GM19193 (cell line): ENCODE data around the gene F12.

Experiments
- POLR2A ChIP-seq: IDR thresholded peaks from 4 replicates; pipeline ENCODE4 v1.6.1; 2011; ENCODE audit not compliant: insufficient read depth, insufficient read length; ENCODE audit errors: extremely low read depth

The F12 gene

GRCh38 chr5:177357459-177358351, 51.7 kb downstream of the F12 start, which contains the start of gene RGS14:
RGS14 (plus strand) TSS chr5:177357924; CDS start chr5:177358025, 101 bp downstream.
- peak; percentile 75 for TF ChIP-seq POLR2A

GRCh38 chr5:177357146-177357458, 52.3 kb downstream of the F12 start:
- TF ChIP-seq POLR2A, result no peak

DNA sequence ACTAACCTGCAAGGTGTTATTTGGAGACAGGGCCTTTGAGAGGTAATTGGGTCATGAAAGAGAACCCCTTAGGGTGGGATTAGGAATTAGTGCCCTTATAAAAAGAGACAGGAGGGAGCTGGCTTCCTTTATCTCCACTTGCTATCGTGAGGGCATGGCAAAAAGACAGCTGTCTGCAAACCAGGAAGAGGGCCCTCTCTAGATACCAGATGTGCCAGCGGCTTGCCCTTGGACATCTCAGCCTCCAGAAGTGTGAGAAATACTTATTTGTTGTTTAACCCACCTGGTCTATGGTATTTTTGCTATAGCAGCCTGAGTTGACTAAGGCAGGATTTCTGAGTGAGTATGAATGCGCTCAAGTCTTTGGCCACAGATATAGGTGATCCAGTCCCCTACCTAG, 52.6 kb downstream of the F12 start:
- TF ChIP-seq POLR2A, result no peak

- no peak for TF ChIP-seq POLR2A
Observed at GRCh38 chr5:177355868-177356168, 53.5 kb downstream of the F12 start.

- TF ChIP-seq POLR2A, result no peak
Observed at GRCh38 chr5:177355162-177355867, 54.0 kb downstream of the F12 start.

- TF ChIP-seq POLR2A, result no peak
Observed at GRCh38 chr5:177354711-177355110, 54.7 kb downstream of the F12 start.

GRCh38 chr5:177354256-177354655, 55.1 kb downstream of the F12 start:
- TF ChIP-seq POLR2A, result no peak

DNA sequence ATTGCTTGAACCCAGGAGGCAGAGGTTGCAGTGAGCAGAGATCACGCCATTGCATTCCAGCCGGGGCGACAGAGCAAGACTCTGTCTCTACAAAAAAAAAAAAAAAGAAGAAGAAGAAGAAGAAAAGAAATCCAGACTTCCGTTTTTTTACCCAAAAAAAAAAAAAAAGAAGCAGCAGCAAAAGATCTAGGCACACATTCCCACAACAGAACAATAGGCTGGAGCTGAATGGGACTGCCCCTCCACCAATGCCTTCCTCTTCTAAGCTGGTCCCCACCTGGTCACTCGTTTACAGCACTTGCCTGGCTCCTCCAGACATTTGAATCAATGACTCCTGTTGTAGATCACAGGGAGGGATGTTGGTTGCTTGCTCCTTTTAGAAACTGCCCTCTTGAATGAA, 56.3 kb downstream of the F12 start:
- TF ChIP-seq POLR2A, result no peak
